GM10266 (cell line): ENCODE data around the gene SNX20.

Source experiments
- DNase-seq: peaks from one replicate; pipeline ENCODE4 v3.0.0; 2012; ENCODE audit errors: extremely low spot score
- CTCF ChIP-seq: IDR thresholded peaks from 2 replicates; pipeline ENCODE4 v1.5.1; 2012; ENCODE audit warnings: mild to moderate bottlenecking, low read depth; ENCODE audit not compliant: control insufficient read depth, insufficient read depth; ENCODE audit errors: missing control alignments

Gene SNX20

GRCh38 chr16:50666658-50667496 lies 14.2 kb downstream of the SNX20 start:
- DNase-seq: peak; percentile 77
- peak; percentile 1 for TF ChIP-seq CTCF

DNA sequence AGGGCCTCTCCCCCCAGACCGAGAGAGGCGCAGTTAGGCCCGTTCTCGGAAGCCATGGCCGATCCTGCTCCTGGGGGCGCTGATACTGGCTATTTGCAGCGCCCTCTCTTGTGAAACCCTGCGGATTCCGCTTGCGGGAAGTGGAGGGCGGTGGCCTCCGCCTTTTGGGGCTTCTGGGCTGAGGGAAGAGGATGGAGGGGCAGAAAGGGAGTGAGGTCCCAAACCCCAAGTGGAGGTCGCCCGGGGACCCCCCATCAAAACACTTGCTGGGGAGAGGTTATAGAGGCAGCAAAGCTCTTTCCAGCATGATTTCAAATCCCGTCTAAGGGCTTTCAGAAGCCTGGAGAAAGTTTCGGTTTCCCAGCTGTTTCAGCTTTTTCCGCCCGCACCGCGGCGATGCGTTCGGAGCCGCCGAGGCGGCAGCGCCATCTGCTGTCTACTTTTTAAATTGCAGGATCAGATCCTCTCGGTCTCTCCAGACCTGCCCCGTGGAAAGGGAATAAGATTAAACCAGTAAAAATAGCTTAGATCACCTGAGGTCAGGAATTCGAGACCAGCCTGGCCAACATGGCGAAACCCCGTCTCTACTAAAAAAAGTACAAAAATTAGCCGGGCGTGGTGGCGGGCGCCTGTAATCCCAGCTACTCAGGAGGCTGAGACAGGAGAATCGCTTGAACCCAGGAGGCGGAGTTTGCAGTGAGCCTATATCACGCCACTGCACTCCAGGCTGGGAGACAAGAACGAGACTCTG lies 15.8 kb downstream of the SNX20 start:
- peak; percentile 83 for TF ChIP-seq CTCF
- DNase-seq: peak; percentile 72

GRCh38 chr16:50664270-50664669 lies 16.8 kb downstream of the SNX20 start:
- TF ChIP-seq CTCF: no peak
- DNase-seq: no peak

GRCh38 chr16:50662306-50662940 lies 18.7 kb downstream of the SNX20 start:
- TF ChIP-seq CTCF: no peak
- DNase-seq: no peak

- DNase-seq: no peak
- no peak for TF ChIP-seq CTCF
Measured at GRCh38 chr16:50659806-50660205, 21.3 kb downstream of the SNX20 start.

GRCh38 chr16:50657241-50657640 lies 23.9 kb downstream of the SNX20 start:
- TF ChIP-seq CTCF: no peak

More at GRCh38 chr16:50657241-50657640, 23.9 kb downstream of the SNX20 start:
- no peak for DNase-seq
